ENCODE results near the gene TXNRD2.

DNA sequence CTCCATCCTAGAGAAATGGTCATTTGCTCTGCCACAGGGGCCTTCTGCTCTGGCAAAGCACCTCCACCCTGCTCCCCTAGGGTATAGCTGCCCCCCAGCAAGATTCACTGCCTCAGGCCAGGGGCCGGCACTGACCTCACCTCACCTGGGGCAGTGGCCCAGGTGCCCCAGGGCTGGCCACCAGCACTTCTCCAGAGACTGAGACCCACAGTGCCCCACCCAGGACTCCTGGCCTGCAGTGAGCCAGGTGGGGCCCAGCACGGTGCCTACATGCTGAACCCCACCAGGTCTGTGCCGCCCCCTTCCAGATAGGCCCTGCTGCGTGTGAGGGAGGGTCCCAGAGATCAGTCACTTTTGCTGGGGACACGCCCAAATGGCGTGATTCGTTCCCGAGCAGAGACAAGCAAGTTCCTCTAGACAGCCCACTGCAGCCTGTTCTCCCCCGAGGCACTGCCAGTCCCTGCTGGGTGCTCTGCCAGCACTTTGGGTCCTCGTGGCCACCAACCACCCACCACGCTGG lies 97.7 kb downstream of the TXNRD2 start:
- TF ChIP-seq, protein P1, sequence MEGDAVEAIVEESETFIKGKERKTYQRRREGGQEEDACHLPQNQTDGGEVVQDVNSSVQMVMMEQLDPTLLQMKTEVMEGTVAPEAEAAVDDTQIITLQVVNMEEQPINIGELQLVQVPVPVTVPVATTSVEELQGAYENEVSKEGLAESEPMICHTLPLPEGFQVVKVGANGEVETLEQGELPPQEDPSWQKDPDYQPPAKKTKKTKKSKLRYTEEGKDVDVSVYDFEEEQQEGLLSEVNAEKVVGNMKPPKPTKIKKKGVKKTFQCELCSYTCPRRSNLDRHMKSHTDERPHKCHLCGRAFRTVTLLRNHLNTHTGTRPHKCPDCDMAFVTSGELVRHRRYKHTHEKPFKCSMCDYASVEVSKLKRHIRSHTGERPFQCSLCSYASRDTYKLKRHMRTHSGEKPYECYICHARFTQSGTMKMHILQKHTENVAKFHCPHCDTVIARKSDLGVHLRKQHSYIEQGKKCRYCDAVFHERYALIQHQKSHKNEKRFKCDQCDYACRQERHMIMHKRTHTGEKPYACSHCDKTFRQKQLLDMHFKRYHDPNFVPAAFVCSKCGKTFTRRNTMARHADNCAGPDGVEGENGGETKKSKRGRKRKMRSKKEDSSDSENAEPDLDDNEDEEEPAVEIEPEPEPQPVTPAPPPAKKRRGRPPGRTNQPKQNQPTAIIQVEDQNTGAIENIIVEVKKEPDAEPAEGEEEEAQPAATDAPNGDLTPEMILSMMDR (conservative IDR thresholded peaks at IDR 0.05; ENCODE audit: low read length): no peak
- TF ChIP-seq EZH2phosphoT487 (IDR thresholded peaks at IDR 0.05; ENCODE audit: borderline replicate concordance, low read depth, low read length): no peak

Measured in OCI-LY7 (cell line).